K562 (cell line): Measurements from ENCODE around the gene HAAO. TPM values are rescaled to one million over a fixed set of nuclear protein-coding genes. Genes with fewer than 3 reads are reported as not detected.

ENCODE experiments used
- AFF4 ChIP-seq: sonication (generic); formaldehyde crosslinking; IDR thresholded peaks from 2 replicates; pipeline ENCODE4 v1.8.0; 2023; ENCODE audit warnings: mild to moderate bottlenecking, missing genetic modification reagents
- CEBPG ChIP-seq, 3 experiments: fragments of 200-800 bp in 1 of 3; sonication (Bioruptor generic) in 1 of 3; sonication (generic) in 1 of 3; formaldehyde crosslinking in 1 of 3; IDR thresholded peaks in 2 of 3; conservative IDR thresholded peaks in 1 of 3; 2 replicates each; pipeline versions ENCODE4 v1.6.1 to v1.8.0; 2016 to 2022; ENCODE audit warnings: missing compliant biosample characterization in 2 of 3, missing genetic modification characterization in 2 of 3, mild to moderate bottlenecking in 1 of 3, missing genetic modification reagents in 1 of 3
- HMBOX1 ChIP-seq: sonication (generic); IDR thresholded peaks from 2 replicates; pipeline ENCODE4 v1.6.1; 2016
- XRCC4 ChIP-seq: IDR thresholded peaks from one replicate; pipeline ENCODE4 v1.6.1; 2011; ENCODE audit not compliant: insufficient read depth, insufficient read length; ENCODE audit errors: extremely low read depth
- ZNF184 ChIP-seq: sonication (generic); formaldehyde crosslinking; IDR thresholded peaks from 2 replicates; pipeline ENCODE4 v1.5.0; 2020; ENCODE audit warnings: missing genetic modification reagents
- ZNF316 ChIP-seq: fragments of 450-650 bp; IDR thresholded peaks from 2 replicates; pipeline ENCODE4 v1.6.1; 2016
- ZNF512 ChIP-seq: IDR thresholded peaks from 2 replicates; pipeline ENCODE4 v1.6.1; 2016; ENCODE audit warnings: missing genetic modification characterization, missing compliant biosample characterization
- ZNF592 ChIP-seq: fragments of 450-650 bp; IDR thresholded peaks from 2 replicates; pipeline ENCODE4 v1.6.1; 2017; ENCODE audit warnings: antibody characterized with exemption, mild to moderate bottlenecking
- ZNF75A ChIP-seq: fragments of 450-650 bp; formaldehyde crosslinking; IDR thresholded peaks from 2 replicates; pipeline ENCODE4 v1.4.0; 2020; ENCODE audit warnings: mild to moderate bottlenecking
- polyA plus RNA-seq, 8 experiments: library from polyadenylated mRNA; depleted of rRNA in 4 of 8; stranded (reverse) in 5 of 8; unstranded in 3 of 8; fragments of >200 nt; fragmentation: Nextera tagmentation in 2 of 8; fragmentation: Illumina TruSeq in 1 of 8; extraction: Ambion mirVana in 2 of 8; extraction: Trizol in 1 of 8; gene quantifications; 2 replicates each; pipeline versions ENCODE4 v1.2.1 to v1.2.3, GENCODE V29; 2011 to 2014; ENCODE audit warnings: inconsistent platforms in 1 of 8, missing spikeins in 1 of 8
- total RNA-seq, 7 experiments: library from RNA; depleted of rRNA in 6 of 7; stranded (reverse); fragments of >200 nt in 6 of 7; fragmentation: Illumina TruSeq in 2 of 7; extraction: Trizol in 2 of 7; gene quantifications; 2 replicates each; pipeline versions ENCODE4 v1.2.1 to v1.2.3, GENCODE V29; 2011 to 2021; ENCODE audit warnings: low replicate concordance in 1 of 7

The HAAO gene
- total and polyA plus RNA-seq, 9 of the 15 experiments (the other 6 are each of a cell fraction or from before 2014, with no cell fraction given): not detected

- no peak for TF ChIP-seq ZNF592
- TF ChIP-seq CEBPG (CRISPR knock-in tag; IDR thresholded peaks at IDR 0.05): no peak
- peak in 1 of 2 experiments; percentile 33; a peak in 1 of 4 replicates for TF ChIP-seq CEBPG (tag; conservative IDR thresholded peaks at IDR 0.05 in 1 of 2, IDR thresholded peaks at IDR 0.05 in 1 of 2)
- TF ChIP-seq ZNF75A (CRISPR knock-in tag): no peak
- no peak for TF ChIP-seq ZNF184 (CRISPR knock-in tag)
- TF ChIP-seq AFF4: no peak
- TF ChIP-seq HMBOX1: no peak
- TF ChIP-seq ZNF512: no peak
- TF ChIP-seq ZNF316: peak; percentile 55
- TF ChIP-seq XRCC4: no peak
Measured at GRCh38 chr2:42835577-42836371, 43.4 kb upstream of the HAAO start (continued).
